ENCODE measurements around the gene TTLL9. TPM values are rescaled to one million over a fixed set of nuclear protein-coding genes. Genes with fewer than 3 reads are reported as not detected.

The TTLL9 gene
- total RNA-seq, 1 donor from 2014 or later, result 0.52 TPM

GRCh38 chr20:31984981-31985471 lies 114.6 kb downstream of the TTLL9 start:
- no peaks in the 10 kb centered on the region for H3K4me1 ChIP-seq (ENCODE audit: control insufficient read depth in 3 of 3, insufficient read depth in 3 of 3, low read length in 3 of 3)
- no peaks in the 10 kb centered on the region for H3K36me3 ChIP-seq (ENCODE audit: control insufficient read depth in 3 of 3, insufficient read depth in 3 of 3, low read length in 3 of 3)
- no peak overlapping the region for H3K27ac ChIP-seq (ENCODE audit: low read depth, low read length)
- no peak overlapping the region for H3K4me3 ChIP-seq (ENCODE audit: low read length in 3 of 3)
- no peaks in the 10 kb centered on the region for H3K9me3 ChIP-seq (ENCODE audit: control insufficient read depth in 3 of 3, low read length in 3 of 3)
- no peak overlapping the region for H3K9ac ChIP-seq (ENCODE audit: low read depth in 1 of 3, low read length in 3 of 3)
- peaks cover 0 to 10% (median 4%) of the 10 kb centered on the region in 3 donors for H3K27me3 ChIP-seq (ENCODE audit: control insufficient read depth in 3 of 3, insufficient read depth in 3 of 3, low read length in 3 of 3)

GRCh38 chr20:31987744-31988143 lies 117.3 kb downstream of the TTLL9 start:
- H3K27me3 ChIP-seq (ENCODE audit: control insufficient read depth in 3 of 3, insufficient read depth in 3 of 3, low read length in 3 of 3), result peaks cover 0 to 6% (median 5%) of the 10 kb centered on the region in 3 donors
- H3K4me1 ChIP-seq (ENCODE audit: control insufficient read depth in 3 of 3, insufficient read depth in 3 of 3, low read length in 3 of 3), result no peaks in the 10 kb centered on the region
- H3K9ac ChIP-seq (ENCODE audit: low read depth in 1 of 3, low read length in 3 of 3), result no peak overlapping the region

GRCh38 chr20:31988430-31989015 lies 118.1 kb downstream of the TTLL9 start:
- Histone ChIP-seq H3K9ac (ENCODE audit: low read depth in 1 of 3, low read length in 3 of 3) (no peak overlapping the region), H3K27ac (ENCODE audit: low read depth, low read length) (no peak overlapping the region), H3K4me1 (ENCODE audit: control insufficient read depth in 3 of 3, insufficient read depth in 3 of 3, low read length in 3 of 3) (no peaks in the 10 kb centered on the region), H3K9me3 (ENCODE audit: control insufficient read depth in 3 of 3, low read length in 3 of 3) (no peaks in the 10 kb centered on the region), H3K27me3 (ENCODE audit: control insufficient read depth in 3 of 3, insufficient read depth in 3 of 3, low read length in 3 of 3) (peaks cover 0 to 8% (median 5%) of the 10 kb centered on the region in 3 donors), H3K4me3 (ENCODE audit: low read length in 3 of 3) (no peak overlapping the region), H3K36me3 (ENCODE audit: control insufficient read depth in 3 of 3, insufficient read depth in 3 of 3, low read length in 3 of 3) (no peaks in the 10 kb centered on the region)

More at GRCh38 chr20:31987744-31988143, 117.3 kb downstream of the TTLL9 start:
- H3K4me3 ChIP-seq (ENCODE audit: low read length in 3 of 3), result no peak overlapping the region
- no peaks in the 10 kb centered on the region for H3K9me3 ChIP-seq (ENCODE audit: control insufficient read depth in 3 of 3, low read length in 3 of 3)
- no peak overlapping the region for H3K27ac ChIP-seq (ENCODE audit: low read depth, low read length)
- H3K36me3 ChIP-seq (ENCODE audit: control insufficient read depth in 3 of 3, insufficient read depth in 3 of 3, low read length in 3 of 3), result no peaks in the 10 kb centered on the region

GRCh38 chr20:31989030-31989645 lies 118.7 kb downstream of the TTLL9 start:
- H3K4me3 ChIP-seq (ENCODE audit: low read length in 3 of 3), result no peak overlapping the region
- H3K9ac ChIP-seq (ENCODE audit: low read depth in 1 of 3, low read length in 3 of 3), result no peak overlapping the region
- no peaks in the 10 kb centered on the region for H3K4me1 ChIP-seq (ENCODE audit: control insufficient read depth in 3 of 3, insufficient read depth in 3 of 3, low read length in 3 of 3)
- peaks cover 4 to 12% (median 9%) of the 10 kb centered on the region in 3 donors for H3K27me3 ChIP-seq (ENCODE audit: control insufficient read depth in 3 of 3, insufficient read depth in 3 of 3, low read length in 3 of 3)
- H3K36me3 ChIP-seq (ENCODE audit: control insufficient read depth in 3 of 3, insufficient read depth in 3 of 3, low read length in 3 of 3), result no peaks in the 10 kb centered on the region
- H3K9me3 ChIP-seq (ENCODE audit: control insufficient read depth in 3 of 3, low read length in 3 of 3), result no peaks in the 10 kb centered on the region
- no peak overlapping the region for H3K27ac ChIP-seq (ENCODE audit: low read depth, low read length)

- H3K27me3 ChIP-seq (ENCODE audit: control insufficient read depth in 3 of 3, insufficient read depth in 3 of 3, low read length in 3 of 3), result peaks cover 19 to 27% (median 21%) of the 10 kb centered on the region in 3 donors
- H3K4me3 ChIP-seq (ENCODE audit: low read length in 3 of 3), result no peak overlapping the region
- no peaks in the 10 kb centered on the region for H3K9me3 ChIP-seq (ENCODE audit: control insufficient read depth in 3 of 3, low read length in 3 of 3)
- H3K27ac ChIP-seq (ENCODE audit: low read depth, low read length), result no peak overlapping the region
- no peak overlapping the region for H3K9ac ChIP-seq (ENCODE audit: low read depth in 1 of 3, low read length in 3 of 3)
- no peaks in the 10 kb centered on the region for H3K4me1 ChIP-seq (ENCODE audit: control insufficient read depth in 3 of 3, insufficient read depth in 3 of 3, low read length in 3 of 3)
- H3K36me3 ChIP-seq (ENCODE audit: control insufficient read depth in 3 of 3, insufficient read depth in 3 of 3, low read length in 3 of 3), result no peaks in the 10 kb centered on the region
Observed at GRCh38 chr20:31990641-31991338, 120.4 kb downstream of the TTLL9 start.

GRCh38 chr20:31991339-31991705 lies 120.9 kb downstream of the TTLL9 start:
- Histone ChIP-seq H3K9me3 (ENCODE audit: control insufficient read depth in 3 of 3, low read length in 3 of 3) (no peaks in the 10 kb centered on the region), H3K27ac (ENCODE audit: low read depth, low read length) (no peak overlapping the region), H3K27me3 (ENCODE audit: control insufficient read depth in 3 of 3, insufficient read depth in 3 of 3, low read length in 3 of 3) (peaks cover 22 to 31% (median 24%) of the 10 kb centered on the region in 3 donors), H3K36me3 (ENCODE audit: control insufficient read depth in 3 of 3, insufficient read depth in 3 of 3, low read length in 3 of 3) (no peaks in the 10 kb centered on the region), H3K4me1 (ENCODE audit: control insufficient read depth in 3 of 3, insufficient read depth in 3 of 3, low read length in 3 of 3) (no peaks in the 10 kb centered on the region), H3K4me3 (ENCODE audit: low read length in 3 of 3) (no peak overlapping the region), H3K9ac (ENCODE audit: low read depth in 1 of 3, low read length in 3 of 3) (no peak overlapping the region)

- Histone ChIP-seq H3K36me3 (ENCODE audit: control insufficient read depth in 3 of 3, insufficient read depth in 3 of 3, low read length in 3 of 3) (no peaks in the 10 kb centered on the region), H3K9ac (ENCODE audit: low read depth in 1 of 3, low read length in 3 of 3) (no peak overlapping the region), H3K9me3 (ENCODE audit: control insufficient read depth in 3 of 3, low read length in 3 of 3) (no peaks in the 10 kb centered on the region), H3K4me3 (ENCODE audit: low read length in 3 of 3) (no peak overlapping the region), H3K27me3 (ENCODE audit: control insufficient read depth in 3 of 3, insufficient read depth in 3 of 3, low read length in 3 of 3) (peaks cover 22 to 31% (median 30%) of the 10 kb centered on the region in 3 donors), H3K4me1 (ENCODE audit: control insufficient read depth in 3 of 3, insufficient read depth in 3 of 3, low read length in 3 of 3) (no peaks in the 10 kb centered on the region), H3K27ac (ENCODE audit: low read depth, low read length) (no peak overlapping the region)
Observed at GRCh38 chr20:31992086-31992485, 121.7 kb downstream of the TTLL9 start.

Small RNA genes lying within 50 kb of the gene (small RNA-seq; reads per million reads assigned to genes)
- 0.12 reads per million for gene RNU1-94P

Other genes starting within 250 kb of the TTLL9 start
- 16.2 TPM for gene COX4I2, start 232.7 kb upstream of the TTLL9 start, total RNA-seq
- gene BCL2L1, start 147.8 kb upstream of the TTLL9 start, total RNA-seq, result 44.9 TPM
- 8.4 TPM for gene TPX2, start 131.3 kb upstream of the TTLL9 start, total RNA-seq
- gene MYLK2, start 51.3 kb upstream of the TTLL9 start, total RNA-seq, result 21.9 TPM
- 3.1 TPM for gene FOXS1, start 25.0 kb upstream of the TTLL9 start, total RNA-seq
- gene DUSP15, start 107 bp upstream of the TTLL9 start, total RNA-seq, result 2.1 TPM
- gene PDRG1, start 81.4 kb downstream of the TTLL9 start, total RNA-seq, result 3.1 TPM
- not detected for gene XKR7, start 97.5 kb downstream of the TTLL9 start, total RNA-seq
- 4.7 TPM for gene CCM2L, start 139.8 kb downstream of the TTLL9 start, total RNA-seq
- 8.4 TPM for gene HCK, start 181.6 kb downstream of the TTLL9 start, total RNA-seq
- gene TM9SF4, start 239.1 kb downstream of the TTLL9 start, total RNA-seq, result 18.8 TPM

Data from skeletal muscle tissue (tissue), 5 donors.